Measurements from ENCODE around the gene TMEM121B. TPM values are rescaled to one million over a fixed set of nuclear protein-coding genes. Genes with fewer than 3 reads are reported as not detected.

The TMEM121B gene
- total RNA-seq, 2 experiments from 2014 or later = 0.15 to 0.32 TPM

- Histone ChIP-seq H3K36me3 (ENCODE audit: insufficient read depth, low read length) (no peaks in the 10 kb centered on the region), H3K9me3 (ENCODE audit: low read length) (no peaks in the 10 kb centered on the region), H4K20me1 (ENCODE audit: insufficient read depth, low read length) (no peaks in the 10 kb centered on the region), H3K4me3 (ENCODE audit: low read depth, low read length, poor library complexity, severe bottlenecking) (no peak overlapping the region), H3K4me2 (ENCODE audit: low read length) (no peak overlapping the region), H3K9me2 (ENCODE audit: insufficient read depth, low read length) (no peaks in the 10 kb centered on the region), H3K79me2 (ENCODE audit: insufficient read depth, low read depth, low read length) (no peaks in the 10 kb centered on the region), H3K4me1 (ENCODE audit: insufficient read depth, low read length, poor library complexity, severe bottlenecking) (no peaks in the 10 kb centered on the region), H3K27ac (ENCODE audit: low read depth, low read length, poor library complexity, severe bottlenecking) (no peak overlapping the region), H2AFZ (ENCODE audit: low read length) (no peak overlapping the region)
- ChIA-PET POLR2A (interaction anchor here (0.6 to 1.0 kb wide), 4 partner anchors 91 to 427 kb away, joined by 3 to 6 read pairs (median 3); no protein-coding TSS in a partner anchor), CTCF (ENCODE audit: unreplicated experiment) (no interaction called here)
- DNase-seq (ENCODE audit: low spot score) = no peak
- no peak for TF ChIP-seq CTCF (conservative IDR thresholded peaks at IDR 0.05; ENCODE audit: low read length)
- no peak for TF ChIP-seq EZH2phosphoT487 (IDR thresholded peaks at IDR 0.05; ENCODE audit: borderline replicate concordance, low read depth, low read length)
- no TSS peak for BruUV-seq (replicated peaks)
- intact Hi-C loops (cut with micrococcal nuclease; ENCODE audit: unreplicated experiment) = loop anchor here (1.0 to 10.0 kb wide), 3 partner anchors 97 to 427 kb away; no protein-coding TSS in a partner anchor
These were observed 46.5 kb downstream of the TMEM121B start for GRCh38 chr22:17074648-17075002.

GRCh38 chr22:17072877-17073276, 48.3 kb downstream of the TMEM121B start:
- Histone ChIP-seq H3K4me2 (ENCODE audit: low read length) (no peak overlapping the region), H2AFZ (ENCODE audit: low read length) (no peak overlapping the region), H3K36me3 (ENCODE audit: insufficient read depth, low read length) (no peaks in the 10 kb centered on the region), H3K4me3 (ENCODE audit: low read depth, low read length, poor library complexity, severe bottlenecking) (no peak overlapping the region), H4K20me1 (ENCODE audit: insufficient read depth, low read length) (no peaks in the 10 kb centered on the region), H3K9me2 (ENCODE audit: insufficient read depth, low read length) (no peaks in the 10 kb centered on the region), H3K4me1 (ENCODE audit: insufficient read depth, low read length, poor library complexity, severe bottlenecking) (no peaks in the 10 kb centered on the region), H3K9me3 (ENCODE audit: low read length) (no peaks in the 10 kb centered on the region), H3K27ac (ENCODE audit: low read depth, low read length, poor library complexity, severe bottlenecking) (no peak overlapping the region), H3K79me2 (ENCODE audit: insufficient read depth, low read depth, low read length) (no peaks in the 10 kb centered on the region)
- DNase-seq (ENCODE audit: low spot score) = no peak
- TF ChIP-seq CTCF (conservative IDR thresholded peaks at IDR 0.05; ENCODE audit: low read length) = no peak
- no peak for TF ChIP-seq EZH2phosphoT487 (IDR thresholded peaks at IDR 0.05; ENCODE audit: borderline replicate concordance, low read depth, low read length)
- ChIA-PET POLR2A (no interaction called here), CTCF (ENCODE audit: unreplicated experiment) (no interaction called here)
- intact Hi-C loops (cut with micrococcal nuclease; ENCODE audit: unreplicated experiment) = loop anchor here (10.0 kb wide), 1 partner anchor 132 kb away; no protein-coding TSS in a partner anchor
- BruUV-seq (replicated peaks) = no TSS peak

Other genes with a start within 250 kb of the TMEM121B start
- gene GAB4, start 113.1 kb downstream of the TMEM121B start, total RNA-seq (2014; rRNA removed; shearing (Covaris generic)) = not detected in 2 replicates
- not detected in 2 replicates for gene GAB4, start 113.1 kb downstream of the TMEM121B start, total RNA-seq (2022)
- 5.5 and 7.8 TPM in 2 replicates for gene IL17RA, start 36.4 kb downstream of the TMEM121B start, total RNA-seq (2014; rRNA removed; shearing (Covaris generic))
- 10.9 and 12.5 TPM in 2 replicates for gene IL17RA, start 36.4 kb downstream of the TMEM121B start, total RNA-seq (2022)
- gene HDHD5, start 37.9 kb upstream of the TMEM121B start, total RNA-seq (2014; rRNA removed; shearing (Covaris generic)) = 77.3 and 84.6 TPM in 2 replicates
- gene HDHD5, start 37.9 kb upstream of the TMEM121B start, total RNA-seq (2022) = 60.3 and 77.4 TPM in 2 replicates
- gene ADA2, start 98.1 kb upstream of the TMEM121B start, total RNA-seq (2014; rRNA removed; shearing (Covaris generic)) = 16.5 and 19.6 TPM in 2 replicates
- gene ADA2, start 98.1 kb upstream of the TMEM121B start, total RNA-seq (2022) = 42.8 and 49.5 TPM in 2 replicates
- gene CECR2, start 248.1 kb upstream of the TMEM121B start, total RNA-seq (2014; rRNA removed; shearing (Covaris generic)) = 0.09 TPM in 1 of 2 replicates, not detected in the other
- gene CECR2, start 248.1 kb upstream of the TMEM121B start, total RNA-seq (2022) = 0.53 and 0.63 TPM in 2 replicates

Measured in OCI-LY7 (cell line).